Lung (tissue), 12 donors: ENCODE data around the gene PLSCR1. TPM values are rescaled to one million over a fixed set of nuclear protein-coding genes. Genes with fewer than 3 reads are reported as not detected.

Source experiments
- ATAC-seq: fragments of 200-7000 bp; cut with Tn5 transposase; one replicate; pipeline ENCODE4 v1.9.1; 2020; ENCODE audit warnings: moderate number of reproducible peaks; ENCODE audit not compliant: insufficient read depth, low FRiP score
- DNase-seq, 3 donors: peaks; one replicate each; pipeline ENCODE4 v3.0.0-alpha.2; 2013 to 2017
- H3K27ac ChIP-seq, 2 donors: one replicate each; pipeline ENCODE4 v1.5.1; 2013; ENCODE audit warnings: mild to moderate bottlenecking in 2 of 2, moderate library complexity in 2 of 2, control low read depth in 1 of 2, inconsistent platforms in 1 of 2, low read depth in 1 of 2, low read length in 1 of 2
- H3K27me3 ChIP-seq, 3 donors: one replicate each; pipeline ENCODE4 v1.5.1; 2013; ENCODE audit warnings: low read length in 2 of 3; ENCODE audit not compliant: control insufficient read depth in 3 of 3, insufficient read depth in 3 of 3
- H3K36me3 ChIP-seq, 4 donors: one replicate each; pipeline ENCODE4 v1.5.1; 2013; ENCODE audit warnings: low read length in 4 of 4, mild to moderate bottlenecking in 1 of 4, moderate library complexity in 1 of 4; ENCODE audit not compliant: control insufficient read depth in 4 of 4, insufficient read depth in 4 of 4
- H3K4me1 ChIP-seq, 5 donors: one replicate each; pipeline ENCODE4 v1.5.1; 2013; ENCODE audit warnings: low read length in 5 of 5, mild to moderate bottlenecking in 2 of 5, moderate library complexity in 1 of 5; ENCODE audit not compliant: control insufficient read depth in 5 of 5, insufficient read depth in 5 of 5
- H3K4me3 ChIP-seq: one replicate; pipeline ENCODE4 v1.5.1; 2013; ENCODE audit warnings: mild to moderate bottlenecking, control low read depth, moderate library complexity
- H3K9ac ChIP-seq, 2 donors: one replicate each; pipeline ENCODE4 v1.5.1; 2013; ENCODE audit warnings: low read length in 2 of 2, control low read depth in 1 of 2; ENCODE audit not compliant: insufficient read depth in 1 of 2
- H3K9me3 ChIP-seq, 4 donors: one replicate each; pipeline ENCODE4 v1.5.1; 2013; ENCODE audit warnings: low read length in 3 of 4, mild to moderate bottlenecking in 1 of 4, moderate library complexity in 1 of 4; ENCODE audit not compliant: control insufficient read depth in 4 of 4, insufficient read depth in 3 of 4
- WGBS, 2 donors: extraction: QIAGEN DNeasy Blood & Tissue Kit; methylation state at CpG; one replicate each; pipeline ENCODE4 v1.1.7; 2013; 5-methylcytosine and 5-hydroxymethylcytosine counted together
- polyA plus RNA-seq, 2 donors: library from polyadenylated mRNA; stranded (reverse); fragments of 200-250 nt; gene quantifications; one replicate each; pipeline ENCODE4 v1.2.1, GENCODE V29; 2013
- total RNA-seq, 2 donors: library from RNA; depleted of rRNA in 1 of 2; stranded (reverse); fragments of >200 nt in 1 of 2; gene quantifications; one replicate each; pipeline ENCODE4 v1.2.1, GENCODE V29; 2014 to 2021
- TF ChIP-seq, protein P1 (sequence below): IDR thresholded peaks from 2 replicates; pipeline ENCODE4 v1.5.1; 2012; ENCODE audit warnings: mild to moderate bottlenecking; ENCODE audit errors: control extremely low read depth, extremely low read depth
- donor health status: control.
- donor health status: control.
- donor health status: Bipolar disorder and iron deficiency.
- donor health status: healthy.
- donor health status: DM: yes; HTN: yes; CAD: no.

PLSCR1 gene
- total and polyA plus RNA-seq, 4 donors: 38.6 to 211 (median 108) TPM

DNA sequence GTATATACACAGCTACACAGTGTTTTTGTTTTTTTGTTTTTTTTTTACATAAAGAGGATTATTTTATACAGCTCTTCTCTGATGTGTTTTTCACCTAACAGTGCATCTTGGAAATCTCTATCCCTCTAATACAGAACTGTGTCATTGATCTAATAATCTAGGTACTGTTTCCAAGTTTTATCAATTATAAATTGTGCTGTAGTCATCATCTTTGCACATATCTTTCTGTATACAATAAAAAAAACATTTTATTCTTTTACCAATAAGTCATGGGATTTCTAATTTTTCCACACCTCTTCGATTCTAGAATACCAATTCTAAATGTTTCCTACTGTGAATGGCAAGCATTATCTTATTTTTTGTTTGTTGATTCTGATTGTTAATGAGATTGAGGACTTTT lies 73.4 kb downstream of the PLSCR1 start:
- 96% methylated on average over 1 of the region's 1 CpG for WGBS, 2 donors
- no peak overlapping the region for H3K4me3 ChIP-seq
- no peak overlapping the region for H3K27ac ChIP-seq
- H3K9ac ChIP-seq: no peak overlapping the region
- H3K36me3 ChIP-seq: no peaks in the 10 kb centered on the region
- TF ChIP-seq, protein P1, sequence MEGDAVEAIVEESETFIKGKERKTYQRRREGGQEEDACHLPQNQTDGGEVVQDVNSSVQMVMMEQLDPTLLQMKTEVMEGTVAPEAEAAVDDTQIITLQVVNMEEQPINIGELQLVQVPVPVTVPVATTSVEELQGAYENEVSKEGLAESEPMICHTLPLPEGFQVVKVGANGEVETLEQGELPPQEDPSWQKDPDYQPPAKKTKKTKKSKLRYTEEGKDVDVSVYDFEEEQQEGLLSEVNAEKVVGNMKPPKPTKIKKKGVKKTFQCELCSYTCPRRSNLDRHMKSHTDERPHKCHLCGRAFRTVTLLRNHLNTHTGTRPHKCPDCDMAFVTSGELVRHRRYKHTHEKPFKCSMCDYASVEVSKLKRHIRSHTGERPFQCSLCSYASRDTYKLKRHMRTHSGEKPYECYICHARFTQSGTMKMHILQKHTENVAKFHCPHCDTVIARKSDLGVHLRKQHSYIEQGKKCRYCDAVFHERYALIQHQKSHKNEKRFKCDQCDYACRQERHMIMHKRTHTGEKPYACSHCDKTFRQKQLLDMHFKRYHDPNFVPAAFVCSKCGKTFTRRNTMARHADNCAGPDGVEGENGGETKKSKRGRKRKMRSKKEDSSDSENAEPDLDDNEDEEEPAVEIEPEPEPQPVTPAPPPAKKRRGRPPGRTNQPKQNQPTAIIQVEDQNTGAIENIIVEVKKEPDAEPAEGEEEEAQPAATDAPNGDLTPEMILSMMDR: no peak
- no peaks in the 10 kb centered on the region for H3K27me3 ChIP-seq
- peaks cover 0 to 25% (median 5%) of the 10 kb centered on the region in 5 donors for H3K4me1 ChIP-seq
- H3K9me3 ChIP-seq: no peaks in the 10 kb centered on the region
- DNase-seq (no peak), ATAC-seq (no peak)

DNA sequence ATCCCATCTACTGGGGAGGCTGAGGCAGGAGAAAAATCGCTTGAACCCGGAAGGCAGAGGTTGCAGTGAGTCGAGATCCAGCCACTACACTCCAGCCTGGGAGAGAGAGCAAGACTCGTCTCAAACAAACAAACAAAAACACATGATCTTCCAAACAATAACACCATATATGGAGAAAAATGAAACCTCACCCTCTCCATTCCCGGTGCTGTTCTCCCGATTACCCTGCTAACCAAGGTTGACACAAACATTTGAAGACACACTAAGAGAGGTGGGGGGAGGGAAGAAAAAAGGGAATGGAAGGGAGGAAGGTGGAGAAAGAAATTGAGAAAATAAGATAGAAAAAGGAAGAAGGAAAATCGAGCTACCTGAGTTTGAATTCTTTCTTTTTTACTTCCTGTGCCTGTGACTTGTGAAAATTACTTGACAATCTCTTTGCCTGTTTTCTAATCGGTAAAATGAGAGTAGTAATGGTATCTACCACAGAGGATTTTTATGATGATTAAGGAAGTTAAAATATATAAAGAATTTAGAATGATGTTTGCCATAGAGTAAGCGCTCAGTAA lies 73.9 kb downstream of the PLSCR1 start:
- 88 to 91% methylated on average over 9 of the region's 9 CpGs for WGBS, 2 donors
- H3K4me1 ChIP-seq: peaks cover 0 to 25% (median 5%) of the 10 kb centered on the region in 5 donors
- no peaks in the 10 kb centered on the region for H3K27me3 ChIP-seq
- TF ChIP-seq, protein P1: no peak
- no peak overlapping the region for H3K4me3 ChIP-seq
- no peak overlapping the region for H3K9ac ChIP-seq
- H3K27ac ChIP-seq: no peak overlapping the region
- H3K9me3 ChIP-seq: no peaks in the 10 kb centered on the region
- no peak for DNase-seq
- no peaks in the 10 kb centered on the region for H3K36me3 ChIP-seq
- no peak for ATAC-seq

DNA sequence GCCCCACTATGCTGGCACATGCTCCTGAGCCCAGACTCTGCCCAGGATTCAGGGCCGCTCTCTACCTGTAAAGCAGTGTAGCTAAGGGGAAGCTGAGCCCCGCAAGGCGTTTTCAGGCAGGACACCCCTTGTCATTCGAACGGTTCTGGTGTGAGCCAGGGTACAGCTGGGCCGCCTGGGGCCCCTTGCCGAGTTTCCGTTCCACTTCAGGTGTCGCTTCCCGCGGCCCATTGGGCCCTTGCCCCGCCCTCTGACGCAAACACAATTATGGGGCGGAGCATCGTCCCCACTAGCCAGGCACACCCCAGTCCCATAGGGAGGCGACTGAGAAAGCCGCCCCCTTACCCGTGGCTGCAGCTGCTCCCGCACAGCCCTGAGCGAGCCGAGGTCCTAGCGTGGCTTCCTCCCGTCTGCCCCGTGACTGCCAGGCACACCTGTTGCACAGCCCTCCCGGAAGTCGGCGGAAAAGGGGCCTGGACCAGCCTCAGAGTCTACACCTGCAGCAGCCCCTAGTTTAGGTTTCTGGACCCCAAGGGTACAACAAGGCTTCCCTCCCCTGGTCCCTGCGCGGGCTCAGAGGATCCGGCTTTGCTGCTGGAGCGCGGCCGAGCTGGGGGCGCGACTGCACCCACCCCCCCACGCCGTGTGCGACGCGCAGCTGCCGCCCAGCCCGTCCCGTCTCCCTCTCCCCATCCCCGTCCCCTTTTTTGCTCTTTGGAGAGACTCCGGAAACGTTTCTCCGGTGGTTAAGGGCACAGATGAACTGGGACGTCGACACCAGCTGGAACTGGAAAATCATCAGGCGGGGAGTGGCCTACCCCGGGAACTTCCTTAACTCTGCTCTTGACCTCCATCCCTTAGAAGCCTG lies 75.0 kb downstream of the PLSCR1 start, which contains the start of gene PLSCR2:
TSS of gene PLSCR2 (minus strand) at position 412 of the 868 bp plus-strand sequence. CDS start 9,657 bp downstream, outside the sequence.
- Histone ChIP-seq H3K27me3 (no peaks in the 10 kb centered on the region), H3K9me3 (no peaks in the 10 kb centered on the region), H3K4me1 (peaks cover 0 to 25% (median 5%) of the 10 kb centered on the region in 5 donors), H3K9ac (peak within 1 kb of the TSS; percentile 56), H3K4me3 (peak within 1 kb of the TSS; percentile 61), H3K27ac (peak within 1 kb of the TSS in 1 of 2 donors; percentile 85), H3K36me3 (no peaks in the 10 kb centered on the region)
- TF ChIP-seq, protein P1: no peak
- ATAC-seq: peak; percentile 84
- WGBS, 2 donors: 9 to 11% methylated on average over 51 of the region's 51 CpGs
- peak; percentile 66 to 75 (median 70) for DNase-seq
